Astrocyte (in vitro differentiated cells and primary cell): Measurements from ENCODE around the gene GFRA1.

Experiments used
- CTCF ChIP-seq: IDR thresholded peaks from 2 replicates; pipeline ENCODE4 v1.5.1; 2011; ENCODE audit warnings: low read depth, mild to moderate bottlenecking, inconsistent platforms, low read length, moderate library complexity; ENCODE audit not compliant: insufficient read depth
- EZH2 ChIP-seq: IDR thresholded peaks from 2 replicates; pipeline ENCODE4 v1.6.1; 2012; ENCODE audit warnings: mild to moderate bottlenecking, low read length, inconsistent platforms; ENCODE audit not compliant: insufficient read depth

GRCh38 chr10:116246263-116246662, 26.7 kb downstream of the GFRA1 start:
- TF ChIP-seq CTCF (no peak), EZH2 (no peak)
